ENCODE data around the gene SLC31A1.

DNA sequence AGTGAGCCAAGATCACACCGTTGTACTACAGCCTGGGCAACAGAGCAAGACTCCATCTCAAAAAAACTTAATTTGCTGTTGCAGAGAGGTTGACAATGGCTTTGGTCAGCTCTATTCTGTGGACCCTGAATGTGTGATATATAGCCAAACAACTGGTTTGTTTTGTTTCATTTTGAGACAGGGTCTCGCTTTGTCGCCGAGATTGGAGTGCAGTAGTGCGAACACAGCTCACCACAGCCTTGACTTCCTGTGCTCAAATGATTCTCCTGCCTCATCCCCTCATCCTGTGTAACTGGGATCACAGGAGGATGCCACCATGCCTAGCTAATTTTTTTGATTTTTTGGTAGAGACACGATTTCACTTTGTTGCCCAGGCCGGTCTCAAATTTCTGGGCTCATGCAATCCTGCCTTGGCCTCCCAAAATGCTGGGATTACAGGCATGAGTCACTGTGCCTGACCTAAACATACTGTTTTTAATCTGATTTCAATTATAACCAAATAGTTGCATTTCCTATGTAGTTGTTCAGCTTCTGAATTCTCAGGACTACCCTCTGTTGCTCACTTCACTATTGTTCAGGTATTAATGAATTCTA lies 72.0 kb downstream of the SLC31A1 start:
- TF ChIP-seq, protein P1, sequence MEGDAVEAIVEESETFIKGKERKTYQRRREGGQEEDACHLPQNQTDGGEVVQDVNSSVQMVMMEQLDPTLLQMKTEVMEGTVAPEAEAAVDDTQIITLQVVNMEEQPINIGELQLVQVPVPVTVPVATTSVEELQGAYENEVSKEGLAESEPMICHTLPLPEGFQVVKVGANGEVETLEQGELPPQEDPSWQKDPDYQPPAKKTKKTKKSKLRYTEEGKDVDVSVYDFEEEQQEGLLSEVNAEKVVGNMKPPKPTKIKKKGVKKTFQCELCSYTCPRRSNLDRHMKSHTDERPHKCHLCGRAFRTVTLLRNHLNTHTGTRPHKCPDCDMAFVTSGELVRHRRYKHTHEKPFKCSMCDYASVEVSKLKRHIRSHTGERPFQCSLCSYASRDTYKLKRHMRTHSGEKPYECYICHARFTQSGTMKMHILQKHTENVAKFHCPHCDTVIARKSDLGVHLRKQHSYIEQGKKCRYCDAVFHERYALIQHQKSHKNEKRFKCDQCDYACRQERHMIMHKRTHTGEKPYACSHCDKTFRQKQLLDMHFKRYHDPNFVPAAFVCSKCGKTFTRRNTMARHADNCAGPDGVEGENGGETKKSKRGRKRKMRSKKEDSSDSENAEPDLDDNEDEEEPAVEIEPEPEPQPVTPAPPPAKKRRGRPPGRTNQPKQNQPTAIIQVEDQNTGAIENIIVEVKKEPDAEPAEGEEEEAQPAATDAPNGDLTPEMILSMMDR (IDR thresholded peaks at IDR 0.05), result no peak
- TF ChIP-seq POLR2AphosphoS5 (IDR thresholded peaks at IDR 0.05), result no peak
- no peak for TF ChIP-seq POLR2A (IDR thresholded peaks at IDR 0.05)

Data from transverse colon (tissue), 4 donors.